ENCODE results near the gene KRT9.

- TF ChIP-seq POLR2A (IDR thresholded peaks at IDR 0.05) (no peak), CTCF (IDR thresholded peaks at IDR 0.05) (no peak)
Measured at GRCh38 chr17:41520821-41521521, 50.9 kb downstream of the KRT9 start.

Data from adrenal gland (tissue), 5 donors.